ENCODE measurements around the gene FAM131A. TPM values are rescaled to one million over a fixed set of nuclear protein-coding genes. Genes with fewer than 3 reads are reported as not detected.

Gene FAM131A
- polyA plus RNA-seq, 1 donor (not counting 4 experiments of a cell fraction or from before 2014, with no cell fraction given), result 10.8 TPM

GRCh38 chr3:184391266-184391665, 53.9 kb downstream of the FAM131A start:
- H3K9ac ChIP-seq (ENCODE audit: control insufficient read depth, extremely low read depth, insufficient read depth, low read length), result no peak overlapping the region
- FAIRE-seq, result no peak

DNA sequence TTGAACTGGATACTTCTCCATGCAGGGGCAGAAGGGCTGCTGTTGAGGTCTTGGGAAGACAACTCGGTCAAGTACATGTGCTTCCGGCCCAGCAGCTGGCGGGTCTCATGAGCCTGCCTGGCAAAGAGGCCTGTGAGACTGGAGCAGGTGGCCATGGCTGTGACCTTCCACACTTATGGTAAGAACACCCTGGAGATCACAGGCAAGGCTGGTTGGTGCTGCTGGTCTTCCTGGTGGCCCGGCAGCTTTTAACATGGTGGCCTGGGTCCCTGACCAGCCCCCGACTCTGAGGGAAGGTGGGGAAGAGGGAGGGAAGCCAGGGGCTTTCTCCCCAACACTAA, 57.9 kb downstream of the FAM131A start:
- no peak overlapping the region for H3K9ac ChIP-seq (ENCODE audit: control insufficient read depth, extremely low read depth, insufficient read depth, low read length)
- H3K9me3 ChIP-seq (ENCODE audit: control insufficient read depth, low read depth, low read length), result no peaks in the 10 kb centered on the region
- no peaks in the 10 kb centered on the region for H4K20me1 ChIP-seq (ENCODE audit: control insufficient read depth, extremely low read depth, insufficient read depth, low read length)
- no peaks in the 10 kb centered on the region for H3K36me3 ChIP-seq (ENCODE audit: control insufficient read depth in 2 of 2, extremely low read depth in 1 of 2, insufficient read depth in 2 of 2, low read length in 2 of 2)
- FAIRE-seq (no peak), DNase-seq (ENCODE audit: low read depth, low spot score) (no peak)
- H3K27ac ChIP-seq (ENCODE audit: control insufficient read depth, insufficient read depth, low read length), result no peak overlapping the region
- H2AFZ ChIP-seq (ENCODE audit: control insufficient read depth, low read length), result no peak overlapping the region
- peaks cover 6% of the 10 kb centered on the region for H3K27me3 ChIP-seq (ENCODE audit: control insufficient read depth, extremely low read depth, insufficient read depth, low read length)
- H3K4me1 ChIP-seq (ENCODE audit: control insufficient read depth, extremely low read depth, insufficient read depth, low read length), result no peaks in the 10 kb centered on the region
- no peaks in the 10 kb centered on the region for H3K79me2 ChIP-seq (ENCODE audit: control insufficient read depth, insufficient read depth, low read length)
- no peak overlapping the region for H3K4me3 ChIP-seq (ENCODE audit: control insufficient read depth in 2 of 3, extremely low read depth in 1 of 3, insufficient read depth in 2 of 3, low read depth in 1 of 3, low read length in 3 of 3)
- no peaks in the 10 kb centered on the region for H3K9me1 ChIP-seq (ENCODE audit: control insufficient read depth, extremely low read depth, insufficient read depth, low read length)
- no peak overlapping the region for H3K4me2 ChIP-seq (ENCODE audit: control insufficient read depth, extremely low read depth, insufficient read depth, low read depth, low read length)
- TF ChIP-seq, protein P1, sequence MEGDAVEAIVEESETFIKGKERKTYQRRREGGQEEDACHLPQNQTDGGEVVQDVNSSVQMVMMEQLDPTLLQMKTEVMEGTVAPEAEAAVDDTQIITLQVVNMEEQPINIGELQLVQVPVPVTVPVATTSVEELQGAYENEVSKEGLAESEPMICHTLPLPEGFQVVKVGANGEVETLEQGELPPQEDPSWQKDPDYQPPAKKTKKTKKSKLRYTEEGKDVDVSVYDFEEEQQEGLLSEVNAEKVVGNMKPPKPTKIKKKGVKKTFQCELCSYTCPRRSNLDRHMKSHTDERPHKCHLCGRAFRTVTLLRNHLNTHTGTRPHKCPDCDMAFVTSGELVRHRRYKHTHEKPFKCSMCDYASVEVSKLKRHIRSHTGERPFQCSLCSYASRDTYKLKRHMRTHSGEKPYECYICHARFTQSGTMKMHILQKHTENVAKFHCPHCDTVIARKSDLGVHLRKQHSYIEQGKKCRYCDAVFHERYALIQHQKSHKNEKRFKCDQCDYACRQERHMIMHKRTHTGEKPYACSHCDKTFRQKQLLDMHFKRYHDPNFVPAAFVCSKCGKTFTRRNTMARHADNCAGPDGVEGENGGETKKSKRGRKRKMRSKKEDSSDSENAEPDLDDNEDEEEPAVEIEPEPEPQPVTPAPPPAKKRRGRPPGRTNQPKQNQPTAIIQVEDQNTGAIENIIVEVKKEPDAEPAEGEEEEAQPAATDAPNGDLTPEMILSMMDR (optimal IDR thresholded peaks at IDR 0.05 in 1 of 3, IDR thresholded peaks at IDR 0.05 in 1 of 3, conservative IDR thresholded peaks at IDR 0.05 in 1 of 3; ENCODE audit: extremely low read depth in 1 of 3, insufficient read depth in 2 of 3, low read length in 3 of 3), result no peak
- TF ChIP-seq EZH2 (IDR thresholded peaks at IDR 0.05; ENCODE audit: low read length), result no peak
- dilution Hi-C loops (cut with MboI; ENCODE audit: extremely low pct_ligation_motif_present, low sequenced_read_pairs), result no loop called here

More at GRCh38 chr3:184391266-184391665, 53.9 kb downstream of the FAM131A start:
- H2AFZ ChIP-seq (ENCODE audit: control insufficient read depth, low read length), result no peak overlapping the region
- no peaks in the 10 kb centered on the region for H3K36me3 ChIP-seq (ENCODE audit: control insufficient read depth in 2 of 2, extremely low read depth in 1 of 2, insufficient read depth in 2 of 2, low read length in 2 of 2)
- no peak overlapping the region for H3K4me2 ChIP-seq (ENCODE audit: control insufficient read depth, extremely low read depth, insufficient read depth, low read depth, low read length)
- no peak for TF ChIP-seq EZH2 (IDR thresholded peaks at IDR 0.05; ENCODE audit: low read length)
- TF ChIP-seq, protein P1 (optimal IDR thresholded peaks at IDR 0.05 in 1 of 3, IDR thresholded peaks at IDR 0.05 in 1 of 3, conservative IDR thresholded peaks at IDR 0.05 in 1 of 3; ENCODE audit: extremely low read depth in 1 of 3, insufficient read depth in 2 of 3, low read length in 3 of 3), result no peak
- H3K27me3 ChIP-seq (ENCODE audit: control insufficient read depth, extremely low read depth, insufficient read depth, low read length), result peaks cover 9% of the 10 kb centered on the region
- H3K27ac ChIP-seq (ENCODE audit: control insufficient read depth, insufficient read depth, low read length), result no peak overlapping the region
- H3K9me1 ChIP-seq (ENCODE audit: control insufficient read depth, extremely low read depth, insufficient read depth, low read length), result no peaks in the 10 kb centered on the region
- no peaks in the 10 kb centered on the region for H3K9me3 ChIP-seq (ENCODE audit: control insufficient read depth, low read depth, low read length)
- H3K79me2 ChIP-seq (ENCODE audit: control insufficient read depth, insufficient read depth, low read length), result no peaks in the 10 kb centered on the region
- dilution Hi-C loops (cut with MboI; ENCODE audit: extremely low pct_ligation_motif_present, low sequenced_read_pairs), result no loop called here
- H4K20me1 ChIP-seq (ENCODE audit: control insufficient read depth, extremely low read depth, insufficient read depth, low read length), result no peaks in the 10 kb centered on the region
- no peak overlapping the region for H3K4me3 ChIP-seq (ENCODE audit: control insufficient read depth in 2 of 3, extremely low read depth in 1 of 3, insufficient read depth in 2 of 3, low read depth in 1 of 3, low read length in 3 of 3)
- H3K4me1 ChIP-seq (ENCODE audit: control insufficient read depth, extremely low read depth, insufficient read depth, low read length), result no peaks in the 10 kb centered on the region
- DNase-seq (ENCODE audit: low read depth, low spot score), result no peak

Small RNA genes lying within 50 kb of the gene (small RNA-seq; reads per million reads assigned to genes)
- gene SNORD66 (ENCODE audit: insufficient read length in 3 of 3, low read depth in 3 of 3, low replicate concordance in 1 of 3), result 39.0 to 2,479 (median 85.9) reads per million in 3 experiments

Other genes starting within 250 kb of the FAM131A start
- not detected in 3 replicates for gene HTR3E, start 240.5 kb upstream of the FAM131A start, polyA plus RNA-seq
- gene EIF2B5, start 202.2 kb upstream of the FAM131A start, polyA plus RNA-seq, result 31.9 to 37.9 TPM (median 33.7 TPM) in 3 replicates
- gene DVL3, start 182.2 kb upstream of the FAM131A start, polyA plus RNA-seq, result 16.0 to 21.9 TPM (median 18.5 TPM) in 3 replicates
- 431 to 520 TPM (median 443 TPM) in 3 replicates for gene AP2M1, start 162.7 kb upstream of the FAM131A start, polyA plus RNA-seq
- 39.2 to 53.8 TPM (median 43.5 TPM) in 3 replicates for gene ABCF3, start 151.4 kb upstream of the FAM131A start, polyA plus RNA-seq
- not detected in 3 replicates for gene VWA5B2, start 108.0 kb upstream of the FAM131A start, polyA plus RNA-seq
- gene ALG3, start 88.6 kb upstream of the FAM131A start, polyA plus RNA-seq, result 44.4 to 49.6 TPM (median 48.2 TPM) in 3 replicates
- 10.8 to 18.6 TPM (median 13.2 TPM) in 3 replicates for gene EEF1AKMT4, start 87.9 kb upstream of the FAM131A start, polyA plus RNA-seq
- 0.06 to 0.29 TPM (median 0.18 TPM) in 3 replicates for gene CAMK2N2, start 76.0 kb upstream of the FAM131A start, polyA plus RNA-seq
- gene ECE2, start 61.6 kb upstream of the FAM131A start, polyA plus RNA-seq, result not detected in 3 replicates
- gene PSMD2, start 38.4 kb upstream of the FAM131A start, polyA plus RNA-seq, result 515 to 703 TPM (median 593 TPM) in 3 replicates
- 217 to 467 TPM (median 225 TPM) in 3 replicates for gene EIF4G1, start 23.0 kb upstream of the FAM131A start, polyA plus RNA-seq
- 3.1 to 3.3 TPM (median 3.2 TPM) in 3 replicates for gene CLCN2, start 24.0 kb downstream of the FAM131A start, polyA plus RNA-seq
- 132 to 202 TPM (median 135 TPM) in 3 replicates for gene POLR2H, start 24.1 kb downstream of the FAM131A start, polyA plus RNA-seq
- not detected in 3 replicates for gene THPO, start 40.6 kb downstream of the FAM131A start, polyA plus RNA-seq
- gene CHRD, start 42.5 kb downstream of the FAM131A start, polyA plus RNA-seq, result not detected in 3 replicates
- 2.2 to 6.7 TPM (median 3.7 TPM) in 3 replicates for gene EPHB3, start 224.2 kb downstream of the FAM131A start, polyA plus RNA-seq